ENCODE measurements around the gene GINS1.

- TF ChIP-seq CTCF (IDR thresholded peaks at IDR 0.05) (no peak), EP300 (IDR thresholded peaks at IDR 0.05) (no peak), POLR2A (IDR thresholded peaks at IDR 0.05) (no peak)
Measured at GRCh38 chr20:25394276-25394675, 13.2 kb upstream of the GINS1 start.
